NB4 (cell line): Measurements from ENCODE around the gene TMX4.

Experiments
- MYC ChIP-seq: IDR thresholded peaks from 2 replicates; pipeline ENCODE4 v1.6.1; 2011; ENCODE audit warnings: low read depth, low read length
- POLR2A ChIP-seq: IDR thresholded peaks from 2 replicates; pipeline ENCODE4 v1.6.1; 2011; ENCODE audit warnings: mild to moderate bottlenecking; ENCODE audit not compliant: insufficient read length; ENCODE audit errors: extremely low read depth
- TF ChIP-seq, protein P1 (sequence below): IDR thresholded peaks from one replicate; pipeline ENCODE4 v1.5.1; 2012; ENCODE audit warnings: low read depth, low read length

GRCh38 chr20:8045946-8046345, 26.4 kb upstream of the TMX4 start:
- TF ChIP-seq, protein P1, sequence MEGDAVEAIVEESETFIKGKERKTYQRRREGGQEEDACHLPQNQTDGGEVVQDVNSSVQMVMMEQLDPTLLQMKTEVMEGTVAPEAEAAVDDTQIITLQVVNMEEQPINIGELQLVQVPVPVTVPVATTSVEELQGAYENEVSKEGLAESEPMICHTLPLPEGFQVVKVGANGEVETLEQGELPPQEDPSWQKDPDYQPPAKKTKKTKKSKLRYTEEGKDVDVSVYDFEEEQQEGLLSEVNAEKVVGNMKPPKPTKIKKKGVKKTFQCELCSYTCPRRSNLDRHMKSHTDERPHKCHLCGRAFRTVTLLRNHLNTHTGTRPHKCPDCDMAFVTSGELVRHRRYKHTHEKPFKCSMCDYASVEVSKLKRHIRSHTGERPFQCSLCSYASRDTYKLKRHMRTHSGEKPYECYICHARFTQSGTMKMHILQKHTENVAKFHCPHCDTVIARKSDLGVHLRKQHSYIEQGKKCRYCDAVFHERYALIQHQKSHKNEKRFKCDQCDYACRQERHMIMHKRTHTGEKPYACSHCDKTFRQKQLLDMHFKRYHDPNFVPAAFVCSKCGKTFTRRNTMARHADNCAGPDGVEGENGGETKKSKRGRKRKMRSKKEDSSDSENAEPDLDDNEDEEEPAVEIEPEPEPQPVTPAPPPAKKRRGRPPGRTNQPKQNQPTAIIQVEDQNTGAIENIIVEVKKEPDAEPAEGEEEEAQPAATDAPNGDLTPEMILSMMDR: no peak
- TF ChIP-seq MYC (no peak), POLR2A (no peak)
